ENCODE data around the gene FAM234B. TPM values are rescaled to one million over a fixed set of nuclear protein-coding genes. Genes with fewer than 3 reads are reported as not detected.

Gene FAM234B
- polyA plus RNA-seq, 1 donor (not counting 4 experiments of a cell fraction or from before 2014, with no cell fraction given): 4.5 TPM

DNA sequence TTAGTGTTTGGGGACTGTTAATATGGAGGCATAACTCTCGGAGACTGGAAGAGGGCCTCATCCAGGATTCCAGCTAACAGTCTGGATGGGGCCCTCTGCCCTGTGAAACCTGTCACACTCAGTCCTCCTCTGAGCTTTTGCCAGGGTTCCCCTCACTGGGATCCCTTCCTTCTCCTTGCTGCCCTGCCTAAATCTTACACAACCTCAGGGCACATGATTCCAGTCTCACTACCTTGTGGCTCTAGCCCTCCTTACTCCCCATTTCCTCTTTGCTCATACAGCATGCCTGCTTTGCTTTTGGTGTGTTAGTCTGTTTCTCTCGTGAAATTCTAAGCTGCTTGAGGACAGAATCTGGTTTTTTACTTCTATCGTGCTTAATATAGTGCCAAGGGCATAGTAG lies 60.2 kb downstream of the FAM234B start:
- no peak for DNase-seq (ENCODE audit: low read depth, low spot score)
- peaks cover 35% of the 10 kb centered on the region for H3K4me1 ChIP-seq (ENCODE audit: control insufficient read depth, extremely low read depth, insufficient read depth, low read length)
- H3K27ac ChIP-seq (ENCODE audit: control insufficient read depth, insufficient read depth, low read length): no peak overlapping the region

GRCh38 chr12:13105781-13106180 lies 61.6 kb downstream of the FAM234B start:
- dilution Hi-C loops (cut with MboI; ENCODE audit: extremely low pct_ligation_motif_present, low sequenced_read_pairs): no loop called here
- DNase-seq (ENCODE audit: low read depth, low spot score) (no peak), FAIRE-seq (no peak)
- Histone ChIP-seq H2AFZ (ENCODE audit: control insufficient read depth, low read length) (no peak overlapping the region), H3K27ac (ENCODE audit: control insufficient read depth, insufficient read depth, low read length) (no peak overlapping the region), H3K9me1 (ENCODE audit: control insufficient read depth, extremely low read depth, insufficient read depth, low read length) (no peaks in the 10 kb centered on the region), H3K9me3 (ENCODE audit: control insufficient read depth, low read depth, low read length) (no peaks in the 10 kb centered on the region), H3K4me2 (ENCODE audit: control insufficient read depth, extremely low read depth, insufficient read depth, low read depth, low read length) (no peak overlapping the region), H3K4me3 (ENCODE audit: control insufficient read depth in 2 of 3, extremely low read depth in 1 of 3, insufficient read depth in 2 of 3, low read depth in 1 of 3, low read length in 3 of 3) (no peak overlapping the region), H3K79me2 (ENCODE audit: control insufficient read depth, insufficient read depth, low read length) (no peaks in the 10 kb centered on the region), H3K4me1 (ENCODE audit: control insufficient read depth, extremely low read depth, insufficient read depth, low read length) (peaks cover 22% of the 10 kb centered on the region), H4K20me1 (ENCODE audit: control insufficient read depth, extremely low read depth, insufficient read depth, low read length) (no peaks in the 10 kb centered on the region), H3K36me3 (ENCODE audit: control insufficient read depth in 2 of 2, extremely low read depth in 1 of 2, insufficient read depth in 2 of 2, low read length in 2 of 2) (no peaks in the 10 kb centered on the region), H3K9ac (ENCODE audit: control insufficient read depth, extremely low read depth, insufficient read depth, low read length) (no peak overlapping the region), H3K27me3 (ENCODE audit: control insufficient read depth, extremely low read depth, insufficient read depth, low read length) (no peaks in the 10 kb centered on the region)
- no peak for TF ChIP-seq EZH2 (IDR thresholded peaks at IDR 0.05; ENCODE audit: low read length)
- TF ChIP-seq, protein P1, sequence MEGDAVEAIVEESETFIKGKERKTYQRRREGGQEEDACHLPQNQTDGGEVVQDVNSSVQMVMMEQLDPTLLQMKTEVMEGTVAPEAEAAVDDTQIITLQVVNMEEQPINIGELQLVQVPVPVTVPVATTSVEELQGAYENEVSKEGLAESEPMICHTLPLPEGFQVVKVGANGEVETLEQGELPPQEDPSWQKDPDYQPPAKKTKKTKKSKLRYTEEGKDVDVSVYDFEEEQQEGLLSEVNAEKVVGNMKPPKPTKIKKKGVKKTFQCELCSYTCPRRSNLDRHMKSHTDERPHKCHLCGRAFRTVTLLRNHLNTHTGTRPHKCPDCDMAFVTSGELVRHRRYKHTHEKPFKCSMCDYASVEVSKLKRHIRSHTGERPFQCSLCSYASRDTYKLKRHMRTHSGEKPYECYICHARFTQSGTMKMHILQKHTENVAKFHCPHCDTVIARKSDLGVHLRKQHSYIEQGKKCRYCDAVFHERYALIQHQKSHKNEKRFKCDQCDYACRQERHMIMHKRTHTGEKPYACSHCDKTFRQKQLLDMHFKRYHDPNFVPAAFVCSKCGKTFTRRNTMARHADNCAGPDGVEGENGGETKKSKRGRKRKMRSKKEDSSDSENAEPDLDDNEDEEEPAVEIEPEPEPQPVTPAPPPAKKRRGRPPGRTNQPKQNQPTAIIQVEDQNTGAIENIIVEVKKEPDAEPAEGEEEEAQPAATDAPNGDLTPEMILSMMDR (optimal IDR thresholded peaks at IDR 0.05 in 1 of 3, IDR thresholded peaks at IDR 0.05 in 1 of 3, conservative IDR thresholded peaks at IDR 0.05 in 1 of 3; ENCODE audit: extremely low read depth in 1 of 3, insufficient read depth in 2 of 3, low read length in 3 of 3): no peak

More for the DNA sequence above, 60.2 kb downstream of the FAM234B start:
- TF ChIP-seq, protein P1 (optimal IDR thresholded peaks at IDR 0.05 in 1 of 3, IDR thresholded peaks at IDR 0.05 in 1 of 3, conservative IDR thresholded peaks at IDR 0.05 in 1 of 3; ENCODE audit: extremely low read depth in 1 of 3, insufficient read depth in 2 of 3, low read length in 3 of 3): no peak
- no peak for TF ChIP-seq EZH2 (IDR thresholded peaks at IDR 0.05; ENCODE audit: low read length)
- Histone ChIP-seq H4K20me1 (ENCODE audit: control insufficient read depth, extremely low read depth, insufficient read depth, low read length) (no peaks in the 10 kb centered on the region), H3K79me2 (ENCODE audit: control insufficient read depth, insufficient read depth, low read length) (no peaks in the 10 kb centered on the region), H3K9me3 (ENCODE audit: control insufficient read depth, low read depth, low read length) (no peaks in the 10 kb centered on the region), H2AFZ (ENCODE audit: control insufficient read depth, low read length) (no peak overlapping the region), H3K9me1 (ENCODE audit: control insufficient read depth, extremely low read depth, insufficient read depth, low read length) (no peaks in the 10 kb centered on the region), H3K4me2 (ENCODE audit: control insufficient read depth, extremely low read depth, insufficient read depth, low read depth, low read length) (no peak overlapping the region), H3K27me3 (ENCODE audit: control insufficient read depth, extremely low read depth, insufficient read depth, low read length) (no peaks in the 10 kb centered on the region), H3K36me3 (ENCODE audit: control insufficient read depth in 2 of 2, extremely low read depth in 1 of 2, insufficient read depth in 2 of 2, low read length in 2 of 2) (no peaks in the 10 kb centered on the region), H3K9ac (ENCODE audit: control insufficient read depth, extremely low read depth, insufficient read depth, low read length) (no peak overlapping the region), H3K4me3 (ENCODE audit: control insufficient read depth in 2 of 3, extremely low read depth in 1 of 3, insufficient read depth in 2 of 3, low read depth in 1 of 3, low read length in 3 of 3) (no peak overlapping the region)
- dilution Hi-C loops (cut with MboI; ENCODE audit: extremely low pct_ligation_motif_present, low sequenced_read_pairs): no loop called here
- FAIRE-seq: no peak
